Neural crest cell (in vitro differentiated cells): ENCODE data around the gene SPDYE5. TPM values are rescaled to one million over a fixed set of nuclear protein-coding genes. Genes with fewer than 3 reads are reported as not detected.
A peak's percentile ranks its signal among the peaks of the same experiment; 100 is the strongest.
"Not testable (repeated sequence)": the region's sequence is repeated elsewhere in the genome, so short reads cannot be mapped to it uniquely, and the experiment has no call there.

Experiments used
- DNase-seq: peaks from one replicate; pipeline ENCODE4 v3.0.0; 2021; ENCODE audit warnings: low read depth, mixed read lengths, low spot score
- H3K27ac Mint-ChIP-seq: one replicate; pipeline ENCODE4 v1.8.0; 2021; ENCODE audit warnings: mild to moderate bottlenecking, mixed read lengths; ENCODE audit not compliant: unreplicated experiment
- H3K27me3 Mint-ChIP-seq: 2 replicates; pipeline ENCODE4 v1.8.0; 2021; ENCODE audit warnings: low read depth, mild to moderate bottlenecking, mixed read lengths
- H3K36me3 Mint-ChIP-seq: 2 replicates; pipeline ENCODE4 v1.8.0; 2021; ENCODE audit warnings: low read depth, mild to moderate bottlenecking, mixed read lengths
- H3K4me1 Mint-ChIP-seq: 2 replicates; pipeline ENCODE4 v1.8.0; 2021; ENCODE audit warnings: mixed read lengths
- H3K4me3 Mint-ChIP-seq: one replicate; pipeline ENCODE4 v1.8.0; 2021; ENCODE audit warnings: mild to moderate bottlenecking, mixed read lengths
- H3K9me3 Mint-ChIP-seq: 2 replicates; pipeline ENCODE4 v1.8.0; 2021; ENCODE audit warnings: mixed read lengths
- CTCF ChIP-seq: fragments of 200-600 bp; sonication (generic); conservative IDR thresholded peaks from 2 replicates; pipeline ENCODE4 v1.5.0; 2021; ENCODE audit warnings: antibody characterized with exemption, mild to moderate bottlenecking
- long read RNA-seq: library from polyadenylated mRNA; unstranded; transcript quantifications from one replicate; pipeline ENCODE4 v2.0.0, GENCODE V29; 2020
- total RNA-seq: library from RNA; stranded (reverse); gene quantifications from 2 replicates; pipeline ENCODE4 v1.2.1, GENCODE V29; 2021

SPDYE5 gene, protein sequence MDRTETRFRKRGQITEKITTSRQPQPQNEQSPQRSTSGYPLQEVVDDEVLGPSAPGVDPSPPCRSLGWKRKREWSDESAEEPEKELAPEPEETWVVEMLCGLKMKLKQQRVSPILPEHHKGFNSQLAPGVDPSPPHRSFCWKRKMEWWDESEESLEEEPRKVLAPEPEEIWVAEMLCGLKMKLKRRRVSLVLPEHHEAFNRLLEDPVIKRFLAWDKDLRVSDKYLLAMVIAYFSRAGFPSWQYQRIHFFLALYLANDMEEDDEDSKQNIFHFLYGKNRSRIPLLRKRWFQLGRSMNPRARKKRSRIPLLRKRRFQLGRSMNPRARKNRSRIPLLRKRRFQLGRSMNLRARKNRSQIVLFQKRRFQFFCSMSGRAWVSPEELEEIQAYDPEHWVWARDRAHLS
- not detected in 2 replicates for total RNA-seq
- long read RNA-seq, partial matches to known transcripts = 0 of 2 reads
- long read RNA-seq, other reads (novel, unspliced or antisense) = 2 of 2 reads

DNA sequence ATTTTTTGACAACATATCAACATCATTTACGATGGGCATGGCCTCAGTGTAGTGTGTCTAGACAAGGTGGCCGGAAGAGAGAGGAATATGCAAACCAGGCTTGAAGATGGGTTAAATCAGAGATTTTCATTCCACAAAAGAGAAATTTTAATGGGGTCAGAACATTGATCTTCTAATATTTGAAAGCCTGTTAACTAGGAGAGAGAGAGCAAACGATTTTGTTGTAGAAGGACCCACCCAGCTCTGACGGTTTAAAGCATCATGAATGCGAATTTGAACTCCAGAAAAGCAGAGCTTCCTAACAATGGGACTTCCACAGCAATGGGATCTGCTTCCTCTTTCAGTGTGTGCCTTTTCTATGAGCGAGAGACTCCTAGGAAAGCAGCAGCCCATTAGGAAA is at the start of gene SPDYE5:
SPDYE5 (plus strand) TSS at position 301 of the 400 bp plus-strand sequence. CDS start 1,728 bp downstream, outside the sequence.
- not testable (repeated sequence) for H3K36me3 Mint-ChIP-seq, H3K9me3 Mint-ChIP-seq, H3K4me1 Mint-ChIP-seq, H3K4me3 Mint-ChIP-seq, H3K27ac Mint-ChIP-seq, DNase-seq, H3K27me3 Mint-ChIP-seq

GRCh38 chr7:75442465-75443111 is 49.5 kb upstream of the SPDYE5 start:
- H3K9me3 Mint-ChIP-seq, H3K27me3 Mint-ChIP-seq, H3K4me1 Mint-ChIP-seq, H3K36me3 Mint-ChIP-seq: not testable (repeated sequence)
- Mint-ChIP-seq H3K4me3 (peak overlapping the region; percentile 94), H3K27ac (peak overlapping the region; percentile 98)
- peak; percentile 44 for DNase-seq

DNA sequence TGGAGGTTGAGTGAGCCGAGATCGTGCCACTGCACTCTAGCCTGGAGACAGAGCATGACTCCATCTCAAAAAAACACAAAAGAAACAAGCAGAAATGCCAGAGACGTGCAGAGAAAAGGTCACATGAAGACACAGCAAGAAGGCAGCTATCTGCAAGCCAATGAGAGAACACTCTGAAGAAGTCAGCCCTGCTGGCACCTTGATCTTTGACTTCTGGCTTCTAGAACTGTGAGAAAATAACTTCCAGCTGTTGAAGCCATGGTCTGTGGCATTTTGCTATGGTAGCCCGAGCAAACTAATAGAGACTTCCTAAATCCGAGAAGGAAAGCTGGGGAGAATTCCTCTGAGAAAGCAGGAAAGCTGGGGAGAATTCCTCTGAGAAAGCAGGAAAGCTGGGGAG is 42.2 kb upstream of the SPDYE5 start:
- H3K4me1 Mint-ChIP-seq, H3K27me3 Mint-ChIP-seq, H3K9me3 Mint-ChIP-seq: not testable (repeated sequence)

GRCh38 chr7:75452494-75452955 is 39.6 kb upstream of the SPDYE5 start:
- H3K27me3 Mint-ChIP-seq, H3K4me1 Mint-ChIP-seq, H3K9me3 Mint-ChIP-seq, H3K27ac Mint-ChIP-seq, DNase-seq, H3K36me3 Mint-ChIP-seq, H3K4me3 Mint-ChIP-seq: not testable (repeated sequence)
- peak; percentile 67 for TF ChIP-seq CTCF

More for the DNA sequence above, 42.2 kb upstream of the SPDYE5 start:
- not testable (repeated sequence) for H3K36me3 Mint-ChIP-seq, H3K27ac Mint-ChIP-seq, DNase-seq, H3K4me3 Mint-ChIP-seq

- DNase-seq, H3K4me3 Mint-ChIP-seq, H3K27me3 Mint-ChIP-seq, H3K4me1 Mint-ChIP-seq, H3K27ac Mint-ChIP-seq, H3K9me3 Mint-ChIP-seq, H3K36me3 Mint-ChIP-seq: not testable (repeated sequence)
Observed at GRCh38 chr7:75456403-75456802, 35.7 kb upstream of the SPDYE5 start.

DNA sequence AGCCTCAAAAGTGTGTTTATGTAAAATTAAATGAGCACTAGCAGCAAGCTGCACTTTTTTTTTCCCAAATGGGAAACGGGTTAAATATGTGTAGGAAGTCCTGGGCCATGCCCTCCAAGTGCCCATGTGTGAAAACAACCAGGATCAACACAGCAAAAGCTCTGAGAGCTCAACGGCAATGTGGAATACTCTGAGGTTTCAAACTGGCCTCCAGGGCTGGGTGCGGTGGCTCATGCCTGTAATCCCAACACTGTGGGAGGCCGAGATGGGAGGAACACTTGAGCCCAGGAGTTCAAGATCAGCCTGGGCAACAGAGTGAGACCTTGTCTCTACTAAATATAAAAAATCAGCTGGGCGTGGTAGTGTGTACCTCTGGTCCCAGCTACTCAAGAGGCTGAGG is 34.1 kb upstream of the SPDYE5 start:
- H3K36me3 Mint-ChIP-seq, H3K27ac Mint-ChIP-seq, H3K4me3 Mint-ChIP-seq, H3K4me1 Mint-ChIP-seq, DNase-seq, H3K27me3 Mint-ChIP-seq, H3K9me3 Mint-ChIP-seq: not testable (repeated sequence)

- H3K27ac Mint-ChIP-seq, H3K36me3 Mint-ChIP-seq, H3K27me3 Mint-ChIP-seq, H3K4me1 Mint-ChIP-seq, H3K4me3 Mint-ChIP-seq, H3K9me3 Mint-ChIP-seq, DNase-seq: not testable (repeated sequence)
Observed at GRCh38 chr7:75460541-75460940, 31.6 kb upstream of the SPDYE5 start.

GRCh38 chr7:75470166-75470565 is 22.0 kb upstream of the SPDYE5 start:
- not testable (repeated sequence) for DNase-seq, H3K9me3 Mint-ChIP-seq, H3K4me3 Mint-ChIP-seq, H3K4me1 Mint-ChIP-seq, H3K27ac Mint-ChIP-seq, H3K27me3 Mint-ChIP-seq
- H3K36me3 Mint-ChIP-seq = peaks cover 21% of the 10 kb centered on the region

DNA sequence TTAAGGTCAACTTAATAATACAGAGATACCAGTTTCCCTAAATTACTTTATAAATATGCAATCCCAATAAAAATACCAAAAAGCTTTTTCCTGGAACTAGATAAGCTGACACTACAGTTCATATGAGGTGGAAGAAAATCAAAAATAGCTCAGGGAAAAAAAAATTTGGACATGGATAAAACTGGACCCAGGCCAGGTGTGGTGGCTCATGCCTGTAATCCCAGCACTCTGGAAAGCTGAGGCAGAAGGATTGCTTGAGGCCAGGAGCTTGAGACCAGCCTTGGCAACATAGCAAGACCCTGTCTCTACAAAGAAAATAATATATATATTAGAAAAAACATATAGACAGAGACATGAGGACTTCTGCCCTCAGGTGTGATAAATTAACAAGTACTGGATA is 14.7 kb upstream of the SPDYE5 start:
- not testable (repeated sequence) for H3K9me3 Mint-ChIP-seq, H3K27ac Mint-ChIP-seq, H3K4me3 Mint-ChIP-seq, H3K27me3 Mint-ChIP-seq, H3K36me3 Mint-ChIP-seq, DNase-seq, H3K4me1 Mint-ChIP-seq

- H3K4me3 Mint-ChIP-seq, H3K36me3 Mint-ChIP-seq, H3K27me3 Mint-ChIP-seq, H3K9me3 Mint-ChIP-seq, H3K27ac Mint-ChIP-seq, DNase-seq, H3K4me1 Mint-ChIP-seq: not testable (repeated sequence)
Observed at GRCh38 chr7:75480313-75480712, 11.8 kb upstream of the SPDYE5 start.

DNA sequence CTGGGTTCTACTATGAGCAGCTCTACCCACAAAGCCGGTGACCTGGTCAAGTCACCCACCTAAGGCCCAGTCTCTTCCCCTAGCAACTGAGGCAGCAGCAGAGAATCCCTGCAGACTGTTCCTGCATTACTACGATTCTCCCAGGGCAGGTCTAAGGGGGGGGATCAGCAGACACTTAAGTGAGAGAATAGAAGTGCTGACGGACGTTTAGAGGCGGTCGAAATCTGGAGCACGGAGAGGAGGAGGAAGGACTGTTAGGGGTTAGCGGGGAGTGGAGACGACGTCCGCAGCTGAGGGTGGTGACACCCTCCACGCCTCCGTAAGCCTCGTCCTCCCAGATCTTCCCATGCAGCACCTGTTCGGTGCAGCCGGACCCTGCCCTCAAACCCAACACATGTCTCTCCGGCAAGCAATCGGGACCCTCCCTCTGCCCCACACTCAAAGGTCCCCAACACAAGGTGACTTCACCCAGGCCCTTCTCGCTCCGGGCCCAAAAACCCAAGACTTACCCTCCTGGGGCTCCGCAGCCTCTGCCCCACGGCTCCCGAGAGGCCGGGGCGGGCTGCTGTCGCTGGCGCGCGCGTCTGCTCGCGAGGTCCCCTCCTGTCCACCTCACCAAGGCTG is 6.7 kb upstream of the SPDYE5 start:
- not testable (repeated sequence) for H3K9me3 Mint-ChIP-seq, H3K36me3 Mint-ChIP-seq, DNase-seq, H3K27me3 Mint-ChIP-seq, H3K4me1 Mint-ChIP-seq
- Mint-ChIP-seq H3K27ac (peak overlapping the region; percentile 91), H3K4me3 (peak overlapping the region; percentile 95)

DNA sequence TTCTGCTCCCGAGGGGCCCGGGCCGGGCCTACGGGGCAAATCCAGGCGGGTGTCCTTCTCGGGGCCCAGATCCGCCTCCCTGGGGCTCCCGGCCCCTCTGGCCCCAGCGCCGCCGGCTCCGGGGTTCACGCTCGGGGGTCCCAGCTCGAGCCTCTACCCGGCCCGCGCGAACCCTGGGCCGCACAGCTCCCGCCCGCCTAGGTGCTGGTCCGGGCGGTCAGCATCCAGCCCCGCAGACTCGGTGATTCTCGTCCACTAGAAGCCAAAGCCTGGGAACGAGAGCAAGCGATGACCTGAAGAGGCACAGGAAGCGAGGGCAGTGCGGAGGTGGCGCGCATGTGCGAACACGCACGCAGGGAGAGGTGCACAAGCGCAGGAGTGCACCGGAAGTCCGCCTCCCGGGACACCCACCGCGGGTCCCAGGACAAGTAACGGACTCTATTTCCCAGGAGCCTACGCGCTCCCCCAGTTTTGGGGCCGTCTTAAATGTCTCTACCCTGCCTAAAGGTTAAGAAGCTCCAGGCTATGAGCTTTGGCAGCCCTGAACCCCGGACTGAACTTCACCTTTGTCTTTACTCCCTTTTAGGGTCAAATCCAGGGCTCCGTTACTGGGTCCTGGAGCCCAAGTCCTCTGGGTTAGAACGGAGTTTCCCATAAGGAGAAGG is 6.0 kb upstream of the SPDYE5 start, which contains the start of gene POM121C:
POM121C (minus strand) TSS at position 321 of the 665 bp plus-strand sequence. CDS start 44,803 bp downstream, outside the sequence.
- Mint-ChIP-seq H3K4me3 (peak within 1 kb of the TSS; percentile 95), H3K27ac (peak within 1 kb of the TSS; percentile 95)
- not testable (repeated sequence) for H3K36me3 Mint-ChIP-seq, H3K27me3 Mint-ChIP-seq, H3K4me1 Mint-ChIP-seq, H3K9me3 Mint-ChIP-seq
- DNase-seq = peak; percentile 76
